ENCODE measurements around the gene OR14I1.

OR14I1 gene

GRCh38 chr1:248733566-248733965 is 31.0 kb upstream of the OR14I1 start:
- H3K4me1 ChIP-seq (ENCODE audit: insufficient read depth, low read length, severe bottlenecking), result no peaks in the 10 kb centered on the region
- no peaks in the 10 kb centered on the region for H3F3A ChIP-seq (ENCODE audit: insufficient read depth, low read length)
- H3K27ac ChIP-seq (ENCODE audit: low read depth, low read length, poor library complexity, severe bottlenecking), result no peak overlapping the region
- no peaks in the 10 kb centered on the region for H3K9me2 ChIP-seq (ENCODE audit: low read depth, low read length)
- no peaks in the 10 kb centered on the region for H3K36me3 ChIP-seq (ENCODE audit: insufficient read depth, low read length)
- TF ChIP-seq CTCF (IDR thresholded peaks at IDR 0.05; ENCODE audit: low read length) (no peak), EZH2 (IDR thresholded peaks at IDR 0.05; ENCODE audit: borderline replicate concordance, low read length) (no peak)
- H4K20me1 ChIP-seq (ENCODE audit: insufficient read depth, low read length), result no peaks in the 10 kb centered on the region
- no peak overlapping the region for H3K4me2 ChIP-seq (ENCODE audit: low read length)
- H2AFZ ChIP-seq (ENCODE audit: low read length), result no peak overlapping the region
- no peak overlapping the region for H3K4me3 ChIP-seq (ENCODE audit: low read depth, low read length, poor library complexity, severe bottlenecking)
- H3K9me3 ChIP-seq (ENCODE audit: low read length), result no peaks in the 10 kb centered on the region
- no peaks in the 10 kb centered on the region for H3K79me2 ChIP-seq (ENCODE audit: insufficient read depth, low read length)
- no peak overlapping the region for H3K9ac ChIP-seq (ENCODE audit: low read length)
- H3K27me3 ChIP-seq (ENCODE audit: insufficient read depth, low read length), result no peaks in the 10 kb centered on the region

GRCh38 chr1:248730507-248731335 is 28.2 kb upstream of the OR14I1 start:
- Histone ChIP-seq H3K9ac (ENCODE audit: low read length) (no peak overlapping the region), H2AFZ (ENCODE audit: low read length) (no peak overlapping the region), H4K20me1 (ENCODE audit: insufficient read depth, low read length) (no peaks in the 10 kb centered on the region), H3K4me2 (ENCODE audit: low read length) (no peak overlapping the region), H3K9me3 (ENCODE audit: low read length) (no peaks in the 10 kb centered on the region), H3K27me3 (ENCODE audit: insufficient read depth, low read length) (no peaks in the 10 kb centered on the region), H3K4me1 (ENCODE audit: insufficient read depth, low read length, severe bottlenecking) (no peaks in the 10 kb centered on the region), H3K9me2 (ENCODE audit: low read depth, low read length) (no peaks in the 10 kb centered on the region), H3K27ac (ENCODE audit: low read depth, low read length, poor library complexity, severe bottlenecking) (no peak overlapping the region), H3K79me2 (ENCODE audit: insufficient read depth, low read length) (no peaks in the 10 kb centered on the region), H3K4me3 (ENCODE audit: low read depth, low read length, poor library complexity, severe bottlenecking) (no peak overlapping the region), H3K36me3 (ENCODE audit: insufficient read depth, low read length) (no peaks in the 10 kb centered on the region), H3F3A (ENCODE audit: insufficient read depth, low read length) (no peaks in the 10 kb centered on the region)
- TF ChIP-seq CTCF (IDR thresholded peaks at IDR 0.05; ENCODE audit: low read length) (no peak), EZH2 (IDR thresholded peaks at IDR 0.05; ENCODE audit: borderline replicate concordance, low read length) (no peak)

GRCh38 chr1:248714248-248714647 is 11.7 kb upstream of the OR14I1 start:
- H4K20me1 ChIP-seq (ENCODE audit: insufficient read depth, low read length), result no peaks in the 10 kb centered on the region
- TF ChIP-seq CTCF (IDR thresholded peaks at IDR 0.05; ENCODE audit: low read length), result no peak
- no peak for TF ChIP-seq EZH2 (IDR thresholded peaks at IDR 0.05; ENCODE audit: borderline replicate concordance, low read length)
- no peaks in the 10 kb centered on the region for H3K79me2 ChIP-seq (ENCODE audit: insufficient read depth, low read length)
- no peaks in the 10 kb centered on the region for H3K9me3 ChIP-seq (ENCODE audit: low read length)
- H3F3A ChIP-seq (ENCODE audit: insufficient read depth, low read length), result no peaks in the 10 kb centered on the region
- H3K9ac ChIP-seq (ENCODE audit: low read length), result no peak overlapping the region
- H3K27ac ChIP-seq (ENCODE audit: low read depth, low read length, poor library complexity, severe bottlenecking), result no peak overlapping the region
- no peaks in the 10 kb centered on the region for H3K4me1 ChIP-seq (ENCODE audit: insufficient read depth, low read length, severe bottlenecking)
- no peaks in the 10 kb centered on the region for H3K27me3 ChIP-seq (ENCODE audit: insufficient read depth, low read length)
- no peak overlapping the region for H2AFZ ChIP-seq (ENCODE audit: low read length)
- H3K4me3 ChIP-seq (ENCODE audit: low read depth, low read length, poor library complexity, severe bottlenecking), result no peak overlapping the region
- no peaks in the 10 kb centered on the region for H3K36me3 ChIP-seq (ENCODE audit: insufficient read depth, low read length)
- no peak overlapping the region for H3K4me2 ChIP-seq (ENCODE audit: low read length)
- no peaks in the 10 kb centered on the region for H3K9me2 ChIP-seq (ENCODE audit: low read depth, low read length)
